GM23248 (cell line): ENCODE measurements around the gene NAV3. TPM values are rescaled to one million over a fixed set of nuclear protein-coding genes. Genes with fewer than 3 reads are reported as not detected.

Experiments
- DNase-seq: peaks from one replicate; pipeline ENCODE4 v3.0.0-alpha.2; 2015
- H2AFZ ChIP-seq: fragments of 200-600 bp; sonication (generic); 2 replicates; pipeline ENCODE4 v1.6.1; 2016; ENCODE audit warnings: antibody characterized with exemption
- H3F3A ChIP-seq: fragments of 200-600 bp; sonication (generic); 2 replicates; pipeline ENCODE4 v1.6.1; 2016; ENCODE audit warnings: mild to moderate bottlenecking, antibody characterized with exemption, mixed run types; ENCODE audit not compliant: insufficient read depth
- H3K27ac ChIP-seq: fragments of 200-600 bp; sonication (generic); 2 replicates; pipeline ENCODE4 v1.5.1; 2016; ENCODE audit warnings: mild to moderate bottlenecking
- H3K27me3 ChIP-seq: fragments of 200-600 bp; sonication (generic); replicated peaks from 2 replicates; pipeline ENCODE4 v1.6.1; 2016; ENCODE audit warnings: mild to moderate bottlenecking; ENCODE audit not compliant: insufficient read depth
- H3K36me3 ChIP-seq: fragments of 200-600 bp; sonication (generic); 2 replicates; pipeline ENCODE4 v1.6.1; 2016; ENCODE audit warnings: low read depth, mild to moderate bottlenecking
- H3K4me1 ChIP-seq: fragments of 200-600 bp; sonication (generic); 2 replicates; pipeline ENCODE4 v1.6.1; 2016; ENCODE audit warnings: mild to moderate bottlenecking; ENCODE audit not compliant: insufficient read depth
- H3K4me2 ChIP-seq: fragments of 200-600 bp; sonication (generic); one replicate; pipeline ENCODE4 v1.6.1; 2016; ENCODE audit warnings: mild to moderate bottlenecking; ENCODE audit not compliant: unreplicated experiment
- H3K4me3 ChIP-seq: fragments of 200-600 bp; sonication (generic); 2 replicates; pipeline ENCODE4 v1.5.1; 2016; ENCODE audit warnings: mild to moderate bottlenecking
- H3K79me2 ChIP-seq: fragments of 200-600 bp; sonication (generic); 2 replicates; pipeline ENCODE4 v1.6.1; 2016; ENCODE audit warnings: mild to moderate bottlenecking; ENCODE audit not compliant: insufficient read depth
- H3K9ac ChIP-seq: fragments of 200-600 bp; sonication (generic); 2 replicates; pipeline ENCODE4 v1.6.1; 2016; ENCODE audit warnings: mild to moderate bottlenecking
- H3K9me2 ChIP-seq: fragments of 200-600 bp; sonication (generic); 2 replicates; pipeline ENCODE4 v1.6.1; 2016; ENCODE audit warnings: mixed run types, mild to moderate bottlenecking, moderate library complexity; ENCODE audit not compliant: insufficient read depth
- H3K9me3 ChIP-seq: fragments of 200-600 bp; sonication (generic); one replicate; pipeline ENCODE4 v1.6.1; 2017; ENCODE audit warnings: low read depth
- H4K20me1 ChIP-seq: fragments of 200-600 bp; sonication (generic); 2 replicates; pipeline ENCODE4 v1.6.0; 2016; ENCODE audit not compliant: insufficient read depth
- EZH2 ChIP-seq: fragments of 200-600 bp; sonication (generic); IDR thresholded peaks from 2 replicates; pipeline ENCODE4 v1.6.1; 2018; ENCODE audit warnings: antibody characterized with exemption, mild to moderate bottlenecking; ENCODE audit not compliant: insufficient read depth, poor library complexity, severe bottlenecking
- EZH2phosphoT487 ChIP-seq: fragments of 200-600 bp; sonication (generic); IDR thresholded peaks from 2 replicates; pipeline ENCODE4 v1.6.1; 2018; ENCODE audit warnings: antibody characterized with exemption, moderate library complexity, mild to moderate bottlenecking, low read depth; ENCODE audit not compliant: insufficient read depth
- WGBS, 2 experiments: methylation state at CpG; one replicate each; pipeline ENCODE4 v1.1.6; 2015 to 2017; ENCODE audit warnings: low lambda C conversion rate in 2 of 2, low coverage in 1 of 2; ENCODE audit errors: missing lambda C conversion rate in 2 of 2; 5-methylcytosine and 5-hydroxymethylcytosine counted together
- in situ Hi-C: fragments of 300-500 bp; cut with MboI; formaldehyde crosslinking; loops from 2 replicates; pipeline ENCODE4 v1.15.0; 2020
- polyA plus RNA-seq: library from polyadenylated mRNA; unstranded; fragments of >200 nt; fragmentation: Nextera tagmentation; extraction: Ambion mirVana; gene quantifications from 2 replicates; pipeline ENCODE4 v1.2.1, GENCODE V29; 2016
- total RNA-seq: library from RNA; depleted of rRNA; stranded (reverse); fragments of >200 nt; shearing (Covaris generic); gene quantifications from 2 replicates; pipeline ENCODE4 v1.2.3, GENCODE V29; 2014

The NAV3 gene
- total and polyA plus RNA-seq, 2 experiments from 2014 or later = 24.2 to 69.9 TPM

GRCh38 chr12:78118486-78118885 is 287.8 kb downstream of the NAV3 start:
- DNase-seq = peak; percentile 50
- Histone ChIP-seq H4K20me1 (no peaks in the 10 kb centered on the region; the same call in 1 of the 2 replicates), H3K79me2 (no peaks in the 10 kb centered on the region), H3K4me1 (peaks cover 17% of the 10 kb centered on the region), H3K27ac (0 out of 2 replicates have a peak overlapping the region, but pooled peaks have one; percentile 0), H3K36me3 (peaks cover 17% of the 10 kb centered on the region; the same call in 1 of the 2 replicates), H3K4me2 (peak overlapping the region; percentile 26), H3K9me2 (no peaks in the 10 kb centered on the region), H3K9me3 (no peaks in the 10 kb centered on the region), H3K27me3 (no peaks in the 10 kb centered on the region), H3F3A (peaks cover 27% of the 10 kb centered on the region; the same call in 1 of the 2 replicates), H3K4me3 (no peak overlapping the region), H2AFZ (no peak overlapping the region), H3K9ac (no peak overlapping the region)
- no peak for TF ChIP-seq EZH2phosphoT487
- TF ChIP-seq EZH2 = no peak
- WGBS, 2 experiments = 28% methylated on average over 2 of the region's 2 CpGs
- in situ Hi-C loops = loop anchor here (25.0 kb wide), 1 partner anchor 381 kb away; no protein-coding TSS in a partner anchor

DNA sequence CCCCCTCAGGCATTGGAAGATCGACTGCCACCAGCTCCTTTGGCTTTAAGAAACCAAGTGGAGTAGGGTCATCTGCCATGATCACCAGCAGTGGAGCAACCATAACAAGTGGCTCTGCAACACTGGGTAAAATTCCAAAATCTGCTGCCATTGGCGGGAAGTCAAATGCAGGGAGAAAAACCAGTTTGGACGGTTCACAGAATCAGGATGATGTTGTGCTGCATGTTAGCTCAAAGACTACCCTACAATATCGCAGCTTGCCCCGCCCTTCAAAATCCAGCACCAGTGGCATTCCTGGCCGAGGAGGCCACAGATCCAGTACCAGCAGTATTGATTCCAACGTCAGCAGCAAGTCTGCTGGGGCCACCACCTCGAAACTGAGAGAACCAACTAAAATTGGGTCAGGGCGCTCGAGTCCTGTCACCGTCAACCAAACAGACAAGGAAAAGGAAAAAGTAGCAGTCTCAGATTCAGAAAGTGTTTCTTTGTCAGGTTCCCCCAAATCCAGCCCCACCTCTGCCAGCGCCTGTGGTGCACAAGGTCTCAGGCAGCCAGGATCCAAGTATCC is 288.7 kb downstream of the NAV3 start:
- Histone ChIP-seq H3K79me2 (no peaks in the 10 kb centered on the region), H2AFZ (no peak overlapping the region), H3K4me2 (no peak overlapping the region), H3K9me2 (no peaks in the 10 kb centered on the region), H3K4me3 (no peak overlapping the region), H3F3A (peaks cover 27% of the 10 kb centered on the region; the same call in 1 of the 2 replicates), H3K9me3 (no peaks in the 10 kb centered on the region), H4K20me1 (no peaks in the 10 kb centered on the region; the same call in 1 of the 2 replicates), H3K27ac (no peak overlapping the region), H3K9ac (no peak overlapping the region), H3K27me3 (no peaks in the 10 kb centered on the region), H3K36me3 (peaks cover 22% of the 10 kb centered on the region; the same call in 1 of the 2 replicates), H3K4me1 (peaks cover 17% of the 10 kb centered on the region)
- in situ Hi-C loops = loop anchor here (25.0 kb wide), 1 partner anchor 382 kb away; no protein-coding TSS in a partner anchor
- no peak for TF ChIP-seq EZH2phosphoT487
- TF ChIP-seq EZH2 = no peak
- WGBS, 2 experiments = 92 to 95% methylated on average over 12 of the region's 12 CpGs
- no peak for DNase-seq

- Histone ChIP-seq H3K36me3 (peaks cover 28% of the 10 kb centered on the region; the same call in 1 of the 2 replicates), H3K4me2 (no peak overlapping the region), H3K27ac (no peak overlapping the region), H3K9me3 (no peaks in the 10 kb centered on the region), H2AFZ (no peak overlapping the region), H3K9ac (no peak overlapping the region), H3K79me2 (no peaks in the 10 kb centered on the region; the same call in 1 of the 2 replicates), H3K9me2 (no peaks in the 10 kb centered on the region), H3F3A (peaks cover 24% of the 10 kb centered on the region; the same call in 1 of the 2 replicates), H3K27me3 (no peaks in the 10 kb centered on the region), H4K20me1 (no peaks in the 10 kb centered on the region; the same call in 1 of the 2 replicates), H3K4me3 (no peak overlapping the region), H3K4me1 (peaks cover 17% of the 10 kb centered on the region)
- in situ Hi-C loops = loop anchor here (25.0 kb wide), 1 partner anchor 383 kb away; no protein-coding TSS in a partner anchor
- no peak for DNase-seq
- TF ChIP-seq EZH2 (no peak), EZH2phosphoT487 (no peak)
Measured at GRCh38 chr12:78120306-78120705, 289.6 kb downstream of the NAV3 start.

- Histone ChIP-seq H3K4me1 (peaks cover 17% of the 10 kb centered on the region), H3K27ac (no peak overlapping the region)
Measured at GRCh38 chr12:78120866-78121560, 290.3 kb downstream of the NAV3 start.

More at GRCh38 chr12:78120866-78121560, 290.3 kb downstream of the NAV3 start:
- Histone ChIP-seq H3K9me3 (no peaks in the 10 kb centered on the region), H3K4me3 (no peak overlapping the region), H3F3A (peaks cover 24% of the 10 kb centered on the region; the same call in 1 of the 2 replicates), H3K36me3 (peaks cover 28% of the 10 kb centered on the region; the same call in 1 of the 2 replicates), H3K9me2 (no peaks in the 10 kb centered on the region), H3K9ac (no peak overlapping the region), H4K20me1 (no peaks in the 10 kb centered on the region; the same call in 1 of the 2 replicates), H2AFZ (no peak overlapping the region), H3K4me2 (no peak overlapping the region), H3K79me2 (no peaks in the 10 kb centered on the region; the same call in 1 of the 2 replicates), H3K27me3 (no peaks in the 10 kb centered on the region)
- peak; percentile 62 for DNase-seq
- TF ChIP-seq EZH2 (no peak), EZH2phosphoT487 (no peak)
- WGBS, 2 experiments = 56% methylated on average over 6 of the region's 6 CpGs
- in situ Hi-C loops = loop anchor here (25.0 kb wide), 1 partner anchor 384 kb away; no protein-coding TSS in a partner anchor
